ENCODE data around the gene ZFR.

DNA sequence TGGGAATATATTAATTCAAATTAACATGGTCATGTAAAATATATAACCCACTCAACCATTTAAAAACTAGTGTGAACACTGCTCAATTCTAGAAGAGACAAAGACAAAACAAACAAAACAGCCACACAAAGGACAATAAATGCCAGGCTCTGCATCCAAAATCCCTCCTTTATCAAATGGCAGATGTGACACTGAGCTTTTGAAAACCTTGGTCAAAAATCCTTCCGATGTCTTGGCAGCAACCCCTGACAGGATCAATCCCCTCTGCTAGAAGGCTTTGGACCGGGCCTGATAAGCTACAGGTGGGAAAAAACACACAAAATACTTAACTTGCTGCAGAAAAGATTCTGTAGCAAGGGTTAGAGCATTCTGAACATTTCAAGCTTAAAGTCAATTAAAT, 61.5 kb downstream of the ZFR start:
- TF ChIP-seq CTCF (IDR thresholded peaks at IDR 0.05) (no peak), POLR2AphosphoS5 (IDR thresholded peaks at IDR 0.05; ENCODE audit: low read depth, low read length) (no peak), REST (IDR thresholded peaks at IDR 0.05; ENCODE audit: insufficient read depth in 1 of 2, low read depth in 2 of 2, low read length in 1 of 2) (no peak)

Data from Panc1 (cell line).